HG03135 (cell line): Measurements from ENCODE around the gene CABP7.
"Not testable (repeated sequence)": the region's sequence is repeated elsewhere in the genome, so short reads cannot be mapped to it uniquely, and the experiment has no call there.

ENCODE experiments used
- ATAC-seq: cut with Tn5 transposase; IDR thresholded peaks from one replicate; pipeline ENCODE4 v1.9.1; 2021; ENCODE audit warnings: mild to moderate bottlenecking, moderate library complexity; ENCODE audit not compliant: unreplicated experiment

Gene CABP7

GRCh38 chr22:29744902-29745301 is 25.1 kb downstream of the CABP7 start:
- ATAC-seq: no peak

GRCh38 chr22:29747832-29748231 is 28.0 kb downstream of the CABP7 start:
- ATAC-seq: no peak

- ATAC-seq: no peak
These were observed 28.6 kb downstream of the CABP7 start for GRCh38 chr22:29748248-29748893.

GRCh38 chr22:29750029-29750428 is 30.2 kb downstream of the CABP7 start:
- ATAC-seq: no peak

GRCh38 chr22:29750559-29751538 is 31.0 kb downstream of the CABP7 start:
- ATAC-seq: no peak

- ATAC-seq: no peak
These were observed 31.9 kb downstream of the CABP7 start for GRCh38 chr22:29751669-29752068.

- ATAC-seq: no peak
These were observed 34.2 kb downstream of the CABP7 start for GRCh38 chr22:29753808-29754657.

GRCh38 chr22:29754658-29755395 is 35.0 kb downstream of the CABP7 start:
- not testable (repeated sequence) for ATAC-seq

GRCh38 chr22:29755889-29756288 is 36.1 kb downstream of the CABP7 start:
- ATAC-seq: no peak

GRCh38 chr22:29756341-29756740 is 36.5 kb downstream of the CABP7 start:
- no peak for ATAC-seq

- ATAC-seq: no peak
These were observed 37.3 kb downstream of the CABP7 start for GRCh38 chr22:29757096-29757495.

GRCh38 chr22:29758068-29758622 is 38.3 kb downstream of the CABP7 start:
- ATAC-seq: no peak

- ATAC-seq: no peak
These were observed 39.2 kb downstream of the CABP7 start for GRCh38 chr22:29758959-29759358.

GRCh38 chr22:29762263-29762662 is 42.5 kb downstream of the CABP7 start:
- ATAC-seq: no peak

- ATAC-seq: peak; percentile 7
These were observed 46.3 kb downstream of the CABP7 start for GRCh38 chr22:29765905-29766631.

GRCh38 chr22:29766632-29767170 is 46.9 kb downstream of the CABP7 start, which contains the start of gene ZMAT5:
Gene ZMAT5 (minus strand): TSS chr22:29767007. CDS start chr22:29748544, 18,463 bp downstream.
- ATAC-seq: peak; percentile 87

- ATAC-seq: peak; percentile 64
These were observed 47.6 kb downstream of the CABP7 start, which contains the start of gene UQCR10 for GRCh38 chr22:29767171-29768051. Gene UQCR10 (plus strand): TSS chr22:29767369. CDS start chr22:29767399, 30 bp downstream.
